ENCODE measurements around the gene MATN1.

Gene MATN1

DNA sequence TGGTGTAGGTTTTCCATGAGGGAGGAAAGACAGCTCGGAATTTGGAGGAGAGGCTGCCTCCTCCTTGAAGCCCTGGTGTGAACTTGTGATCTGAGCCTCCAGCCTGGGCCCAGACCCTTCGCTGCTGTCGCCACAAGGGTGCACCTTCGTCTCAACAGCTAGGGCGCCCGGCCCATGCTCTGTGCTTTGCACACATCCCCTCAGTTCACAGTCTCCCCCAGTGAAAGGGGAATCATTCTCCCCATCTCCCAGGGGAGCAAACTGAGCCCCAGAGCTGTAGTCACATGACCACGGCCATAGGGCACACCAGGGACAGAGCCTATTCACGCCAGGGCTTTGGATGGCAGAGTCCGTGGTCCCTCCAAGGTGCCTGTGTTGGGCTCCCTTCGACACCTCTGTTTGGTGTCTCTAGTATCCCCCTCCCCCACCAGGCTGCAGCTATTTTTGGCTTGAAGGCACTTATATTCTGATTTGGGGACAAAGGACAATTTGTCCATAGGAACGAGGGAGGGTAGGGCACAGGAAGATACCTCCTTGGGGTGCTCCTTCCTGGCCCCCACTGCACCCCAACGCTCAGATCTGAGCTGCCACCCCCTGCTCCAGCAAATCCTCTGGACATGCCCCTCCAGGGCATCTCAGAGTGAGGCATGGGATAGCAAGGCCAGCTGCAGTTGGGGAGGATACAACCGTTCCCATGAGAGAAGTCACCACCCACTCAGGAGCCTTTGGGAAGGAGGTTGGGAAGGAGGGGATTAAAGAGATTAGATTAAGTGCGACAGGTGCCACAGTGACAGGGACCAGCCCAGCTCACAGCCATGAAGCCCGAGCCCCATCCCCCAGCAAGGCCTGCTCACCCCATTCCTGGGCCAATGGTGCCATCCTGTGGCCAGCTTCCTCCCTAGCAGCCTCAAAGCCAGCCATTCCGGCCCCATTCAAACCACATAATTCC lies 15.7 kb downstream of the MATN1 start:
- no peaks in the 10 kb centered on the region for H3K4me1 ChIP-seq (ENCODE audit: insufficient read depth, low read length)
- H3K36me3 ChIP-seq (ENCODE audit: insufficient read depth, low read length): no peaks in the 10 kb centered on the region
- H3K27me3 ChIP-seq (ENCODE audit: insufficient read depth, low read length): peaks cover 4% of the 10 kb centered on the region
- no peak overlapping the region for H3K4me3 ChIP-seq (ENCODE audit: low read length)
- no peaks in the 10 kb centered on the region for H3K9me3 ChIP-seq (ENCODE audit: low read length)
- H2AFZ ChIP-seq (ENCODE audit: low read depth, low read length): no peak overlapping the region

DNA sequence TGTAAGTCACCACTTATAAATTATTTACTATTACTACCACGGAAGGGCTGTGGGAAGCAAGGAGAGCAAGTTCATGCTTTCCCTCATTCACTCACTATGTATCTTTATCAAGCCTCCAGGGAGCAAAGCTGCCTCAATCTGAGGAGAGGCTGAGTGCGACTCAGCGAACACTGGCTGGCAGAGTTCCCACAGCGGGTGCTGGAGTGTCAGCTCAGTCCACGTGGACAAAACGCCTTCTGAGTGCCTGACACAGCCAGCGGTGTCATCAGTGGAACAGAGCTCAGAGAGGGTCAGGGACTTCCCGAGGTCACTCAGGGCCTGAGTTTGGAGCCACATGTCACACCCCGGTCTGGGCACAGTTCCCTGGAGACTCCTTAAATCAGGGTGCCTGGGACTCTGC lies 16.9 kb downstream of the MATN1 start:
- H3K27me3 ChIP-seq (ENCODE audit: insufficient read depth, low read length): peaks cover 4% of the 10 kb centered on the region

DNA sequence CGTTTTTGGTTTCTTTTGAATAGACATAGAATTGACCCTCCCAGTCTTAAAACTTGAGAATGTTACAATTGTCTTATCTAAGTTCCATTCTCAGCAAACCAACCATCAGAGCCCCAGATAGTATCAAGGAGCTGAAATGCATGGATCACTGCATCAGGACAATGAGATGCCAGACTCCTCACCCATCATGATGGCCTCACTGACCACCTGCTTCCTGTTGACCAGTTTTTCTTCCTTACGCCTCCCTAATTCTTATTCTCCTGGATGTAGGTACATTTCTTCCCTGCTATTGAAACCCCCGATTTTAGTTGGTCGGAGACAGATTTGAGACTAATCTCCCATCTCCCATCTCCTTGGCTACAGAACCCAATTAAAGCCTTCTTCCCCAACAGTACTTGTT lies 17.7 kb downstream of the MATN1 start:
- Histone ChIP-seq H3K36me3 (ENCODE audit: insufficient read depth, low read length) (no peaks in the 10 kb centered on the region), H3K4me3 (ENCODE audit: low read length) (no peak overlapping the region), H3K9me3 (ENCODE audit: low read length) (no peaks in the 10 kb centered on the region), H3K27me3 (ENCODE audit: insufficient read depth, low read length) (peaks cover 4% of the 10 kb centered on the region), H3K4me1 (ENCODE audit: insufficient read depth, low read length) (no peaks in the 10 kb centered on the region), H2AFZ (ENCODE audit: low read depth, low read length) (no peak overlapping the region)

More for the DNA sequence above, 16.9 kb downstream of the MATN1 start:
- Histone ChIP-seq H3K4me1 (ENCODE audit: insufficient read depth, low read length) (no peaks in the 10 kb centered on the region), H3K4me3 (ENCODE audit: low read length) (no peak overlapping the region), H3K9me3 (ENCODE audit: low read length) (no peaks in the 10 kb centered on the region), H2AFZ (ENCODE audit: low read depth, low read length) (no peak overlapping the region), H3K36me3 (ENCODE audit: insufficient read depth, low read length) (no peaks in the 10 kb centered on the region)

DNA sequence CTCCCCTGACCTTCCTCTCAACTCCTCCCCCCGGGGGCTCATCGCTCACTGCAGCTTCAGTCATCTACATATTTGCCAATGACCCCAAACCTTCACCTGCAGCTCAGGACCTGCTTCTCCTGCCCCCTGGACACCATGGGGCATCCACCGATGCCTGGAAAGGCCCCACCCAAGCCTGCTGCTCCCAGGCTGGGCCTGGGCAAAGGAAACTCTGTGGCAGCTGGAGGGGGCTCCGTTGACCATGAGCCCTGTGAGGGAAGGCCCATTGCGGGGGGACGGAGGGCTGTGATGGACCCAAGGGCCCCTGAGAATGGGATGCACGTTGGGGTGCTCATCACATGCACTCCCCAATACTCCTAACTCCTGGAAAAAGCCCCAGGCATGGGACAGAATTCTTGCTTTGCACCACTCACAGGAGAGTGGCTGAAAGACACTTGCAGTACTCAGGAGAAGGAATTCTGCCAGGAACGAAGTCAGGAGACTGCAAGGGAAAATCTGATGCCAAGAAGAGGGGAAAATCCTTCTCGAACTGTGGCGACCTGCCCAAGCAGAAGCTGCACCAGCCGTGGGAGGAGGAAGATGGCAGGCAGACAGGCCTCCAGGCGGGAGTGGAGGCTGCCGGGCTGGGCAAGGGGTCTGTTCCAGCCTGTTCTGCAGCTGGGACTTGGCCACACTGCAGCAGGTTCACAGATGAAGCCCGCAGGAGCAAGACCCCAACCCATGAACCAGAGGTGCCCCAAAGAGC lies 18.4 kb downstream of the MATN1 start:
- H3K4me1 ChIP-seq (ENCODE audit: insufficient read depth, low read length): no peaks in the 10 kb centered on the region
- no peaks in the 10 kb centered on the region for H3K36me3 ChIP-seq (ENCODE audit: insufficient read depth, low read length)
- H3K27me3 ChIP-seq (ENCODE audit: insufficient read depth, low read length): peaks cover 4% of the 10 kb centered on the region

DNA sequence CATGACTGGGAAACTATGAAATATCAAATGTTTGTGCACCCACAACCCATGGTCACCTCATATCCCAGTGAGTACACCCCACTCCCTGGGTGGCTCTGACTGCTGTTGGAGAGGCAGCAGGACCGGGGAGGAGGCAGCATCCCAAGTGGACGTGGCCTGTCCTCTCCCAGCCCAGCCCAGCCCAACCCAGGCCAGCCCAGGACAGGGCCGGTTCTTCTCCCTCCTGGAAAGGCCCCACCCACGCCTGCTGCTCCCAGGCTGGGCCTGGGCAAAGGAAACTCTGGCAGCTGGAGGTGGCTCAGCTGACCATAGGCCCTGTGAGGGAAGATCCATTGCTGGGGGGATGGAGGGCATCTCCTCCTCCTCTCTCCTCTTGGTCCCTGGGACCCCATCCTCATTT lies 19.1 kb downstream of the MATN1 start:
- Histone ChIP-seq H3K27me3 (ENCODE audit: insufficient read depth, low read length) (peaks cover 4% of the 10 kb centered on the region), H3K4me1 (ENCODE audit: insufficient read depth, low read length) (no peaks in the 10 kb centered on the region)

More for the DNA sequence above, 18.4 kb downstream of the MATN1 start:
- Histone ChIP-seq H3K4me3 (ENCODE audit: low read length) (no peak overlapping the region), H3K9me3 (ENCODE audit: low read length) (no peaks in the 10 kb centered on the region), H2AFZ (ENCODE audit: low read depth, low read length) (no peak overlapping the region)

DNA sequence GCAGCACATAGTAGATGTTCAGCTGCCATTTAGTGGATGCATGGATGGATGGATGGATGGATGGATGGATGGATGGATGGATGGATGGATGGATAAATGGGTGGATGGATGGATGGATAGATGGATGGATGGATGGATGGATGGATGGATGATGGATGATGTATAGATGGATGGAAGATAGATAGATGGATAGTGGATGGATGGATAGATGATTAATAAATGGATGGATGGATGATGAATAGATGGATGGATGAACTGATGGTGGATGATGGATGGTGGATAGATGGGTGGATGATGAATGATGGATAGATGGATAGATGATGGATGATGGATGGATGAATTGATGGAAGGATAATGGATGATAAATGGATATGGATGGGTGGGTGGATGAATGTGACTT lies 20.6 kb downstream of the MATN1 start:
- Histone ChIP-seq H3K27me3 (ENCODE audit: insufficient read depth, low read length) (peaks cover 4% of the 10 kb centered on the region), H3K4me3 (ENCODE audit: low read length) (no peak overlapping the region), H2AFZ (ENCODE audit: low read depth, low read length) (no peak overlapping the region), H3K9me3 (ENCODE audit: low read length) (no peaks in the 10 kb centered on the region), H3K36me3 (ENCODE audit: insufficient read depth, low read length) (no peaks in the 10 kb centered on the region), H3K4me1 (ENCODE audit: insufficient read depth, low read length) (no peaks in the 10 kb centered on the region)

More for the DNA sequence above, 19.1 kb downstream of the MATN1 start:
- no peaks in the 10 kb centered on the region for H3K9me3 ChIP-seq (ENCODE audit: low read length)
- no peak overlapping the region for H2AFZ ChIP-seq (ENCODE audit: low read depth, low read length)
- no peak overlapping the region for H3K4me3 ChIP-seq (ENCODE audit: low read length)
- H3K36me3 ChIP-seq (ENCODE audit: insufficient read depth, low read length): no peaks in the 10 kb centered on the region

DNA sequence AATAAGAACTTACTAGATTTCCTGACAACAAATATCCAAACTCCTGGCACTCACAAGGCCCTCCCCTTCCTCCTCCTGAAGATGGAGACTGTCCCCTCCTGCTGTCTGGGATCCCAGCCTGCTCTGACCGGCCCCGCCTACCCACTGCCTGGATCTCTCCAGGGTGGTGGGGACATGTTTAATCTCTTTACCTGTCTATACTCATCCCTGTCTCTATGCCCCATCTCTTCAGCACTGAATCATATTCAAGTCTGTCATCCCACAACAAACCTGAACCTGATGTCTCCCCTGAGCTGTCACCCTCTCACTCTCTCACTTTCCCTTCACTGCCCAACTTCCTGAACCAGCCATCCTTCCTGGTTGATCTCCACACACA lies 22.1 kb downstream of the MATN1 start:
- H3K4me1 ChIP-seq (ENCODE audit: insufficient read depth, low read length): no peaks in the 10 kb centered on the region
- no peaks in the 10 kb centered on the region for H3K36me3 ChIP-seq (ENCODE audit: insufficient read depth, low read length)
- H3K4me3 ChIP-seq (ENCODE audit: low read length): no peak overlapping the region
- H3K27me3 ChIP-seq (ENCODE audit: insufficient read depth, low read length): peaks cover 4% of the 10 kb centered on the region
- no peak overlapping the region for H2AFZ ChIP-seq (ENCODE audit: low read depth, low read length)
- no peaks in the 10 kb centered on the region for H3K9me3 ChIP-seq (ENCODE audit: low read length)

DNA sequence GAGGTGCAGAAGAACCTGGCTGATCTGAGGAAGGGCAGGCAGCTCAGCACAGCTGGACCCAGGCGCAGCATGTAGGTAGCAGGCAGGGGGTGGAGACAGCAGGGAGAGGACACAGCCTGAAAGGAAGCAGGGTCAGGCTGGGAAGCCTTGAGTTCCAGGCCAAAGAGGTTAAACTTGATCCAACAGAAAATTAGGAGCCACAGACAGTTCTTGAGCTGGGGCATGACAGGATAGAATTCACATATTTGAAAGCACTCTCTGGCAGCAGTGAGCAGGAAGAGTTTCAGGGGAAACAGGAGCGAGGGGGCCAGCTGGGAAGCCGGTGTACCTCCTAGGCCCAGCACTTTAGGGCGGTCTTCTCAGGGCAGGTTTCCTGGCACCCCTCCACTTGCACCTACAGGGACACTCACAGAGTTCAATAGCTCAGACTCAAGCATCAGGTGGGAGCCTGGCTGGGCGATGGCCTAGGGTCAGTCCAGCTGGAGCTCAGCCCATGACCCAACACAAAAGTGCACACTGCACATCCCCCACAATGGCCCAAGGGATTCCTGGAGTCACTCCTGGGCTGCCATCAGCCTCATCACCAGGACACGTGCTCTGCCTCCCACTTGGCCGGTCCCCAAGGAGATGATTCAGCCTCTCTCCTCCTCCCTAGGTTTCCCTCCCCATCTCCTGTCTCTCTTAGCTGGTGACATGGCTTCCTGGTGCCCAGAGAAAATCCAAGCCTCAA lies 22.7 kb downstream of the MATN1 start:
- Histone ChIP-seq H3K36me3 (ENCODE audit: insufficient read depth, low read length) (no peaks in the 10 kb centered on the region), H3K4me1 (ENCODE audit: insufficient read depth, low read length) (no peaks in the 10 kb centered on the region), H2AFZ (ENCODE audit: low read depth, low read length) (no peak overlapping the region), H3K9me3 (ENCODE audit: low read length) (no peaks in the 10 kb centered on the region), H3K4me3 (ENCODE audit: low read length) (no peak overlapping the region), H3K27me3 (ENCODE audit: insufficient read depth, low read length) (peaks cover 4% of the 10 kb centered on the region)

DNA sequence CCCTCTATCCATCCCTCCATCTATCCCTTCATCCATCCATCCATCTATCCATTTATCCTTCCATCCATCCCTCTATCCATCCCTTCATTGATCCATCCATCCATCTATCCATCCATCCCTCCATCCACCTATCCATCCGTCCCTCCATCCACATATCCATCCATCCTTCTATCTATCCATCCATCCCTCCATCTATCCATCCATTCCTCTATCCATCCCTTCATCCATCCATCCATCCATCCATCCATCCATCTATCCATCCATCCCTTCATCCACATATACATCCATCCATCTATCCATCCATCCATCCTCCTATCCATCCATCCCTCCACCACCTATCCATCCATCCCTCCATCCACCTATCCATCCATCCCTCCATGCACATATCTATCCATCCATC lies 23.6 kb downstream of the MATN1 start:
- Histone ChIP-seq H3K4me3 (ENCODE audit: low read length) (no peak overlapping the region), H2AFZ (ENCODE audit: low read depth, low read length) (no peak overlapping the region), H3K4me1 (ENCODE audit: insufficient read depth, low read length) (no peaks in the 10 kb centered on the region), H3K36me3 (ENCODE audit: insufficient read depth, low read length) (no peaks in the 10 kb centered on the region), H3K9me3 (ENCODE audit: low read length) (no peaks in the 10 kb centered on the region), H3K27me3 (ENCODE audit: insufficient read depth, low read length) (peaks cover under 1% of the 10 kb centered on the region)

DNA sequence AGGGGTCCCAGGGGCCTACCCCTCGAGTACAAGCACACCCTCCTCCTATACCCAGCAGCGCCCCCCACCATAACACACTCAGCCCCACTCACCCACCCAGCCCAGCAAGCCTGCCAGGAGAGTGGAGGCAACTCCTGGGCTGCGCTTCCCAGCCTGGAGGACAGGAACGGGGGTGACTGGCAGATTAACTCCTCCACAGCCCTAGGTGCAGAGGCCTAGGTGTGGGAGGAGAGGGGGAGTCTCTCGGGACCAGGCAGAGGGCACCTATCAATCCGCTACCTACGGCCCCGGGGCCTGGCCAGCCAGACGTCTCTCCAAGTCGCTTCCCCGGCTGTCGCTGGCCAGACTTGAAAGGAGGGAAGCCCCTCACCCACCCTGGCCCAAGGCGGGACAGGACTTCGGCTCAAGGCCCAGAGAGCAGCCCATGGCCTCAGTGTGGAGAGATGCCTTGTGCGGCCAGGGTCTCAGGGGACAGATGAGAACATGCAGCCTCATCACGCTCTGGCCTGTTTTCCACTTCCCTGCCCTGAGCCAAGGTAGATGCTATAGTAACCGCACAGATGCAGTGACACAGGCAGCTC lies 24.9 kb downstream of the MATN1 start:
- Histone ChIP-seq H2AFZ (ENCODE audit: low read depth, low read length) (no peak overlapping the region), H3K9me3 (ENCODE audit: low read length) (no peaks in the 10 kb centered on the region), H3K36me3 (ENCODE audit: insufficient read depth, low read length) (no peaks in the 10 kb centered on the region), H3K27me3 (ENCODE audit: insufficient read depth, low read length) (peaks cover 2% of the 10 kb centered on the region), H3K4me3 (ENCODE audit: low read length) (no peak overlapping the region), H3K4me1 (ENCODE audit: insufficient read depth, low read length) (no peaks in the 10 kb centered on the region)

DNA sequence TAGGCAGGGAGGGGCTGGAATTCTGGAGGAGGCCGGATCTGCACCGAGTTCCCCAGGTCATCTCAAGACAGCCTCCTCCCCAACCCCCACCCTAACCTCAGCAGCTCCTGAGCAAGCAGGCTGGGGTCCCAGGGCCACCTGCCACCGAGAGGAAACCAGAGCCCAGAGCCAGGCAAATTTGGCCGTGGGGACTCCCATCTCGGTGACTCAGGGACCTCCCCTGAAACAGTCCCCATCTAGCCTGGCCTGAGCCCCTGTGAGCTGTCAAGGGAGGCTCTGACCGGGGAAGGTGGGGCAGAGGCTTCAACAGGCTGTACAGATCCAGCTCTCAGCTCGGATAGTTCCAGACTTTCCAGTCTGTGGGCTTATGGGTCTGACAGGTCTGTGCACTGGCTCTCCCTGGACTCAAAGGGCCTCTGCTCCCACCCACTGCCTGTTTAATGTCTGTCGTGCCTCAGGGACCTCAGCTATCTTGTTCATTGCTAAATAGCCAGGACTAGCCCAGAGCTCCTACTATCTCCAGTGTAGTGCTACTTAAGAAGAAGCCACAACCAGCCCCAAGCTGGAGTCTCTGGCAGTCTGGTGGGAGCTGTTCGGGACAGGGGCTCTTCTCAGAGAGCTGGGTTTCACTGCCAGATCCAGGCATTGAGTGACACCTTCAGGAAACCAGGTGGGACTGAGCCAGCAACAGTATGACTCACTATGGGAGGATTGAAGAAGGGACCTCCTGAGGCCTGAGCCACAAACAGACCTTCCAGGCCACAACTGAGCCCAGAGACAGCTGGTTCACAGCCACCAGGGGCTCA lies 25.6 kb downstream of the MATN1 start:
- no peaks in the 10 kb centered on the region for H3K4me1 ChIP-seq (ENCODE audit: insufficient read depth, low read length)
- no peak overlapping the region for H3K4me3 ChIP-seq (ENCODE audit: low read length)
- H2AFZ ChIP-seq (ENCODE audit: low read depth, low read length): no peak overlapping the region
- H3K27me3 ChIP-seq (ENCODE audit: insufficient read depth, low read length): peaks cover 2% of the 10 kb centered on the region
- no peaks in the 10 kb centered on the region for H3K36me3 ChIP-seq (ENCODE audit: insufficient read depth, low read length)
- no peaks in the 10 kb centered on the region for H3K9me3 ChIP-seq (ENCODE audit: low read length)

DNA sequence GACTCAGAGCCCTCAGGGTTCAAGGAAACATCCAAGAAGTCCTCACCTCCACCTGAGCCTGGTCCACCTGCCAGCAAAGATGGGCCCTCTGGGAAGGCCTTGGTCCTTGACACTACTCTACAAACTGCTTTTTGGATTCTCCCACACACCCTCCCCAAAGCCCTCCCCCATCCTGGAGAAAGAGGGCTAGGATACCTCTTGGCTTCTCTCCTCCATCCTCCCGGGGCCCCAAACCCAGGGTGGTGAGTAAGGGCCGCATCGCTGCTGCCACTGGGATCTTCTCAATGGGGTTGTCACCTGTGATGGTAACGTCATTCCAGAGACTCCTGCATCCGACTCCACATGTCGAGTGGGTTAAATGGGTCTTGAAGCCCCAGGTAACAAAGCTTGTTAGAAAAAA lies 26.6 kb downstream of the MATN1 start:
- Histone ChIP-seq H3K4me1 (ENCODE audit: insufficient read depth, low read length) (no peaks in the 10 kb centered on the region), H3K36me3 (ENCODE audit: insufficient read depth, low read length) (no peaks in the 10 kb centered on the region), H3K27me3 (ENCODE audit: insufficient read depth, low read length) (peaks cover 2% of the 10 kb centered on the region), H2AFZ (ENCODE audit: low read depth, low read length) (no peak overlapping the region), H3K9me3 (ENCODE audit: low read length) (no peaks in the 10 kb centered on the region), H3K4me3 (ENCODE audit: low read length) (no peak overlapping the region)
